Parathyroid adenoma (tissue), 2 donors: ENCODE results near the gene GPC1.

ENCODE experiments used
- H2AFZ ChIP-seq: fragments of 300-600 bp; sonication (generic); one replicate; pipeline ENCODE4 v1.7.0; 2017; ENCODE audit warnings: antibody characterized with exemption, mild to moderate bottlenecking
- H3K27ac ChIP-seq: fragments of 300-600 bp; sonication (generic); one replicate; pipeline ENCODE4 v1.7.0; 2017
- H3K27me3 ChIP-seq: fragments of 300-600 bp; sonication (generic); one replicate; pipeline ENCODE4 v1.7.0; 2017; ENCODE audit warnings: low read length; ENCODE audit not compliant: control insufficient read depth, insufficient read depth
- H3K36me3 ChIP-seq: fragments of 300-600 bp; sonication (generic); one replicate; pipeline ENCODE4 v1.7.0; 2017; ENCODE audit warnings: low read length; ENCODE audit not compliant: control insufficient read depth, insufficient read depth
- H3K4me1 ChIP-seq: fragments of 300-600 bp; sonication (generic); one replicate; pipeline ENCODE4 v1.7.0; 2017; ENCODE audit warnings: control low read depth
- H3K4me2 ChIP-seq: fragments of 300-600 bp; sonication (generic); one replicate; pipeline ENCODE4 v1.7.0; 2017; ENCODE audit warnings: low read length
- H3K4me3 ChIP-seq: fragments of 300-600 bp; sonication (generic); one replicate; pipeline ENCODE4 v1.7.0; 2017; ENCODE audit warnings: low read depth, low read length
- H3K79me2 ChIP-seq: fragments of 300-600 bp; sonication (generic); one replicate; pipeline ENCODE4 v1.7.0; 2017; ENCODE audit warnings: control low read depth
- H3K9ac ChIP-seq: fragments of 300-600 bp; sonication (generic); one replicate; pipeline ENCODE4 v1.7.0; 2017; ENCODE audit warnings: mild to moderate bottlenecking
- H3K9me3 ChIP-seq: fragments of 300-600 bp; sonication (generic); one replicate; pipeline ENCODE4 v1.7.0; 2017; ENCODE audit warnings: low read length; ENCODE audit not compliant: control insufficient read depth
- CTCF ChIP-seq: fragments of 300-600 bp; sonication (generic); IDR thresholded peaks from one replicate; pipeline ENCODE4 v1.7.0; 2017; ENCODE audit warnings: antibody characterized with exemption, mild to moderate bottlenecking
- donor health status: primary hyperparathyroidism.

GPC1 gene

GRCh38 chr2:240395448-240395847 lies 40.0 kb upstream of the GPC1 start:
- H3K27ac ChIP-seq, result no peak overlapping the region
- H3K4me3 ChIP-seq, result no peak overlapping the region
- H3K79me2 ChIP-seq, result no peaks in the 10 kb centered on the region
- no peaks in the 10 kb centered on the region for H3K9me3 ChIP-seq
- no peak overlapping the region for H3K4me2 ChIP-seq
- H3K27me3 ChIP-seq, result no peaks in the 10 kb centered on the region
- TF ChIP-seq CTCF, result no peak
- no peaks in the 10 kb centered on the region for H3K4me1 ChIP-seq
- H3K36me3 ChIP-seq, result no peaks in the 10 kb centered on the region
- no peak overlapping the region for H2AFZ ChIP-seq
- no peak overlapping the region for H3K9ac ChIP-seq

- no peaks in the 10 kb centered on the region for H3K9me3 ChIP-seq
- H3K4me2 ChIP-seq, result no peak overlapping the region
- H3K79me2 ChIP-seq, result no peaks in the 10 kb centered on the region
- no peak overlapping the region for H2AFZ ChIP-seq
- H3K36me3 ChIP-seq, result no peaks in the 10 kb centered on the region
- no peak overlapping the region for H3K9ac ChIP-seq
- H3K27ac ChIP-seq, result no peak overlapping the region
- H3K4me3 ChIP-seq, result no peak overlapping the region
- H3K4me1 ChIP-seq, result no peaks in the 10 kb centered on the region
- no peak for TF ChIP-seq CTCF
- H3K27me3 ChIP-seq, result no peaks in the 10 kb centered on the region
These were observed 39.4 kb upstream of the GPC1 start for GRCh38 chr2:240395896-240396622.

DNA sequence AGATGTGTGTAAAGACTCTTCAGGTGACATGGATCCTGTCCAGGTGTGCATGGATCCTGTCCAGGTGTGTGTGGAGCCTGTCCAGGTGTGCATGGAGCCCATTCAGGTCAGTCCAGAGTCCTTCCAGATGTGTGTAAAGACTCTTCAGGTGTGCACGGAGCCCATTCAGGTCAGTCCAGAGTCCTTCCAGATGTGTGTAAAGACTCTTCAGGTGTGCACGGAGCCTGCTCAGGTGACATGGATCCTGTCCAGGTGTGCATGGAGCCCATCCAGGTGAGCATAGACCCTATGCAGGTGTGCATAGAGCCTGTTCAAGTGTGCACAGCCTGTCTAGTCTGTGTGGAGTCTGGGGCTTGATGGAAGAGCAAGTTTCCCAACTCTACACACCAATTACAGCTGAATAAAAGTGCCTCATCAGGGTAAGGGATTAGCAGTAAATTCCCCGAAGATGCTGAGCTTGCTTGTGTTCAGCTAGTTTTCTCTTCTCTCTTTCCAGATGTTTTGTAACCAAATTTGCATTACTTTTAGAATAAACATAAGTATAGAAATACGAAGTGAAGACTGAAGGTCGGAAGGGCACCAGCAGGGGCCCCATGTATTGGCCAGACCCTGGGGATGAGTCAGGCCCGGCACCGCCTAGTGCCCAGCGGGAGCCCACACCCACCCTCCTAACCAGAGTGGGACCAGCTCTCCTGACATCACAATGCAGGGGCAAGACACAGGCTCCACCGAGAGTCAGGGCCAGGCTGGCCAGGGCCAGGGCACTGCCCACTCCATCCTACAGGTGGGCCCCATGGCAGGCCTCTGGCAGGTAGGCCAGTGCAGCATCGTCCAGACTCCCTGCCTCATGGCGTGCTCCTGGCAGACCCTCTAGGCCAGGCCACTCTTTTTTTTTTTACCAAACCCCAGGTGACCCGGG lies 38.6 kb upstream of the GPC1 start:
- H3K9me3 ChIP-seq, result no peaks in the 10 kb centered on the region
- H3K27ac ChIP-seq, result no peak overlapping the region
- H3K4me1 ChIP-seq, result no peaks in the 10 kb centered on the region
- TF ChIP-seq CTCF, result no peak
- no peak overlapping the region for H3K4me3 ChIP-seq
- H3K4me2 ChIP-seq, result no peak overlapping the region
- H2AFZ ChIP-seq, result no peak overlapping the region
- H3K79me2 ChIP-seq, result no peaks in the 10 kb centered on the region
- H3K9ac ChIP-seq, result no peak overlapping the region
- no peaks in the 10 kb centered on the region for H3K36me3 ChIP-seq
- H3K27me3 ChIP-seq, result no peaks in the 10 kb centered on the region

DNA sequence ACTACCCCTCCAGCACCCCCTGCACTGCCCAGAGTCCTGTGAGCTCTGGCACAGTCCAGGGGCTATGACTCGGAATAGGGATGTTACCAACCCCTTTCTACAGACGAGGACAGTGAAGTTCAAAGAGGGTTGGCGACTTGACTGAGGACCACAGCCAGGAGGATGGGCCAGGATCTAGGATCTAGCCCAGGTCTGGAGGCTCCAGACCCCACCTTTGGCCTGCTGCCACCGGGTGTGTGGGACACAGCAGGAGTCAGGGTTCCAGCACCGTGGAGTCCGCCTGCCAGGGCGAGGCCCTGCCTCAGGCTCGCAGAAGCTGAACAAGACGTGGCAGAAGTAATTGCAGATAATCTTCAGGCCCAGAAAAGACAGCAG lies 37.9 kb upstream of the GPC1 start:
- no peak overlapping the region for H3K4me2 ChIP-seq
- no peaks in the 10 kb centered on the region for H3K27me3 ChIP-seq
- no peak overlapping the region for H3K9ac ChIP-seq
- H3K36me3 ChIP-seq, result no peaks in the 10 kb centered on the region
- no peaks in the 10 kb centered on the region for H3K9me3 ChIP-seq
- no peak overlapping the region for H3K4me3 ChIP-seq
- H3K79me2 ChIP-seq, result no peaks in the 10 kb centered on the region
- no peak overlapping the region for H2AFZ ChIP-seq
- TF ChIP-seq CTCF, result no peak
- no peaks in the 10 kb centered on the region for H3K4me1 ChIP-seq
- no peak overlapping the region for H3K27ac ChIP-seq
